Mucosa of stomach (tissue), 1 donor: Measurements from ENCODE around the gene NFAT5.
"Not testable (repeated sequence)": the region's sequence is repeated elsewhere in the genome, so short reads cannot be mapped to it uniquely, and the experiment has no call there.

Source experiments
- H3K27me3 ChIP-seq: one replicate; pipeline ENCODE4 v1.7.0; 2013; ENCODE audit warnings: mild to moderate bottlenecking, low read length; ENCODE audit not compliant: control insufficient read depth, insufficient read depth
- H3K36me3 ChIP-seq: one replicate; pipeline ENCODE4 v1.7.0; 2013; ENCODE audit warnings: low read length; ENCODE audit not compliant: control insufficient read depth, insufficient read depth
- H3K4me1 ChIP-seq: one replicate; pipeline ENCODE4 v1.7.0; 2013; ENCODE audit warnings: mild to moderate bottlenecking, low read length; ENCODE audit not compliant: control insufficient read depth, insufficient read depth
- H3K4me3 ChIP-seq: one replicate; pipeline ENCODE4 v1.7.0; 2013; ENCODE audit warnings: low read length
- H3K9ac ChIP-seq: one replicate; pipeline ENCODE4 v1.7.0; 2013; ENCODE audit warnings: mild to moderate bottlenecking, low read length, moderate library complexity
- H3K9me3 ChIP-seq: one replicate; pipeline ENCODE4 v1.7.0; 2013; ENCODE audit warnings: mild to moderate bottlenecking, low read length, moderate library complexity; ENCODE audit not compliant: control insufficient read depth
- donor health status: Pancreatic carcinoma.

The NFAT5 gene

DNA sequence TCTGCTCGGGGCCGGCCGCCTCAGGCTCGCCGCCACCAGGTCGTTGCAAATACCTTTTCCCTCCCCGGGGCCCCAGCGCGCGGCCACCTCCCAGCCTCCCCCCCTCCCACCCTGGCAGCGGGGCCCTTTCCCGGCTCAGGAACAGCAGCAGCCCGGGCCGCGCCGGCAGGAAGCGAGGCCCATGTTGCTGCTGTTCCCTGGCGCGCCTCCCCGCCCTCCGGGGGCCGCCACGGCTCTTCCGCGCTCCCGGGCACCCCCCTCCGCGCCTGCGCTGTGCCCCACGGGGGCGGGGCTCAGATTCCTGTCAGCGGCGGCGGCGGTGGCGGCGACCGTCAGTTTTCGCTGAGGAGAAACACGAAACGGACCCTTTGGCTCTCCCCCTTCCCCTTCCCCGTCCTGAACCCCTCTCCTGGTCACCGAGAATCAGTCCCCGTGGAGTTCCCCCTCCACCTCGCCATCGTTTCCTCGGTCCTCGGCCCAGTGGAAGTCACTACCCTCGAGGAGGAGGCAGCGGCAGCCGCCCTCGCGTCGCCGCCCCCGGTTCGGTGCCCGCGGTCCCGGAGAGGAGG is at the start of gene NFAT5:
TSS of gene NFAT5 (plus strand) at position 296 of the 569 bp plus-strand sequence. CDS start 336 bp downstream, outside the sequence.
- peak within 1 kb of the TSS; percentile 64 for H3K4me3 ChIP-seq
- peak within 1 kb of the TSS; percentile 96 for H3K9ac ChIP-seq
- peaks cover 8% of the 10 kb centered on the region for H3K4me1 ChIP-seq

DNA sequence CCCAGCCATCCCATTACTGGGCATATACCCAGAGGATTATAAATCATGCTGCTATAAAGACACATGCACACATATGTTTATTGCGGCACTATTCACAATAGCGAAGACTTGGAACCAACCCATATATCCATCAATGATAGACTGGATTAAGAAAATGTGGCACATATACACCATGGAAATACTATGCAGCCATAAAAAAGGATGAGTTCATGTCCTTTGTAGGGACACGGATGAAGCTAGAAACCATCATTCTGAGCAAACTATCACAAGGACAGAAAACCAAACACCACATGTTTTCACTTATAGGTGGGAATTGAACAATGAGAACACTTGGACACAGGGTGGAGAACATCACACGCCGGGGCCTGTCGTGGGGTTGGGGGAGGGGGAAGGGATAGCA is 47.9 kb upstream of the NFAT5 start:
- H3K36me3 ChIP-seq, H3K9me3 ChIP-seq, H3K27me3 ChIP-seq, H3K9ac ChIP-seq, H3K4me3 ChIP-seq, H3K4me1 ChIP-seq: not testable (repeated sequence)

More for the DNA sequence above, at the start of gene NFAT5:
- H3K9me3 ChIP-seq, result no peaks in the 10 kb centered on the region
- no peaks in the 10 kb centered on the region for H3K36me3 ChIP-seq
- H3K27me3 ChIP-seq, result no peaks in the 10 kb centered on the region

GRCh38 chr16:69520413-69520799 is 45.4 kb upstream of the NFAT5 start:
- no peaks in the 10 kb centered on the region for H3K27me3 ChIP-seq
- no peaks in the 10 kb centered on the region for H3K9me3 ChIP-seq
- H3K4me1 ChIP-seq, result no peaks in the 10 kb centered on the region
- H3K9ac ChIP-seq, result no peak overlapping the region
- H3K36me3 ChIP-seq, result no peaks in the 10 kb centered on the region
- H3K4me3 ChIP-seq, result no peak overlapping the region

DNA sequence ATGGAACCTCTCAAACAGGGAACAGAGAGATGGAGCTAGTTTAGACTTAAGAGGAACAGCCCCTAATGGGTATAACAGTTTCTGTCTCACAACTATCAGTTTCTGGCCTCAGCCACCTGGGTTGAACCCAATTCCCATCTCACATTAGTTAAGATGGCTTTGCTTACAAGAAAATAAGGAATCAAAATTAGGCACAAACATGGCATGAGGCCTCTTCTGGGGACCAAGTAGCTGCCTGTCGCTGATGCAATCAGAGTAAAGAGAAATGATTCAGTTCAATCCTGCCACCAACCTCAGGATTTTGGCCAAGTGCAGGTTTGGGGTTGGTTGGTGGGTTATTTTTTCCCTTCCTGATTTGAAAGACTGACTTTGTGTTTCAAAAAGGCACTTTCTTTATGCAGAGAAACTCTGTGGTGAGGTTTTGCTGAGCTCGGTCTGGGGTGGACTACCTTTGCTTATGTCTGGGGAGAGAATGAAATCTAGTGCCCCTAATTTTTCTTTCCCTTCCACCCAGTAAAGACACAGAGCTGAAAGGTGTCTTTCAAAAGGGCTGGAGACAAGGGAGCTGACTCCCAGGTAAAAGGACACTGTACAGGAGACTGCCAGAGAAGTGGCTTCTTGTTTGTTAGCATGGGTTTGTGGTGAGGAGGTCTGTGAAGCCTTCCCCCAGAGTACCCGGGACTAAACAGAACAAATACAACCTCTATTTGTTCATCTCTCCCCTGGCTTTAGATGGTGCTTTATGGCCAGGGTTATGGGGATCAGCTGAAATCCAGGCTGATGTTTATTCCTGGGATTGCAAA is 44.8 kb upstream of the NFAT5 start:
- Histone ChIP-seq H3K9me3 (no peaks in the 10 kb centered on the region), H3K27me3 (no peaks in the 10 kb centered on the region), H3K4me3 (no peak overlapping the region)

GRCh38 chr16:69522041-69522578 is 43.7 kb upstream of the NFAT5 start:
- no peaks in the 10 kb centered on the region for H3K27me3 ChIP-seq
- H3K9me3 ChIP-seq, result no peaks in the 10 kb centered on the region
- no peaks in the 10 kb centered on the region for H3K36me3 ChIP-seq
- H3K4me1 ChIP-seq, result no peaks in the 10 kb centered on the region
- no peak overlapping the region for H3K9ac ChIP-seq
- no peak overlapping the region for H3K4me3 ChIP-seq

More for the DNA sequence above, 44.8 kb upstream of the NFAT5 start:
- Histone ChIP-seq H3K4me1 (no peaks in the 10 kb centered on the region), H3K9ac (no peak overlapping the region), H3K36me3 (no peaks in the 10 kb centered on the region)

DNA sequence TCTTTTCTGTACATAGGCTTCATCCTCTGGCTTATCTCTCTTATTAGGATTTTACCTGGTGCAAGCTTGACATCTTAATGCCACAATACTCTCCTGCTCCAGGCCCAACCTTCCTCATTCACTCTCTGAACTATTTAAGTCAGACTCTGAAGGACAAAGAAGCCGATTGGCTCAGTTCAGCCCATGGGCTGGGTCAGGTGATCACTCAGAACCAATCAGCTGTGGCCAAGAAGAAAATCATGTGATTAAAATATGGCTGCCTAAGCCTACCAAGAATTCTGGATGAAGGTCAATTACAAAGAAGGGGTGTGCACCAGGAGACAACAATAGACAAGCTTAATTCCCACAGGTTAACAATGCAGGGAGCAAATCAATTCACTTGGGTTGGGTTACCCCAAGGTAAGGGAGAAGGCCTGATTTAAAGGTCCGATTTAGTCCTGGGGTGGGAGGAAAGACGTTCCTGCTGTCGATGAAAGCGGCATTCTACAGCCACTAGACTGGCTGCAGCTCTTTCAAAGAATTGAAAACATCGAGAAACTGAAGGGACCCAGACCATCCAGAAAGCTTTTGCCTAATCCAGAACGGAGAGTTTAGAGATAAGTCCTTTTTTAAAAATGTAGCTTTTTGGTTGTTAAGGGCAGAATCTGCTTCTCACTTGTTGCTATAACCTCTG is 42.9 kb upstream of the NFAT5 start:
- no peak overlapping the region for H3K4me3 ChIP-seq
- H3K27me3 ChIP-seq, result no peaks in the 10 kb centered on the region

GRCh38 chr16:69523566-69524305 is 42.0 kb upstream of the NFAT5 start:
- Histone ChIP-seq H3K9me3 (no peaks in the 10 kb centered on the region), H3K36me3 (no peaks in the 10 kb centered on the region), H3K4me1 (no peaks in the 10 kb centered on the region), H3K4me3 (no peak overlapping the region), H3K27me3 (no peaks in the 10 kb centered on the region), H3K9ac (no peak overlapping the region)

More for the DNA sequence above, 42.9 kb upstream of the NFAT5 start:
- no peaks in the 10 kb centered on the region for H3K36me3 ChIP-seq
- H3K9me3 ChIP-seq, result no peaks in the 10 kb centered on the region
- H3K9ac ChIP-seq, result no peak overlapping the region
- H3K4me1 ChIP-seq, result no peaks in the 10 kb centered on the region

DNA sequence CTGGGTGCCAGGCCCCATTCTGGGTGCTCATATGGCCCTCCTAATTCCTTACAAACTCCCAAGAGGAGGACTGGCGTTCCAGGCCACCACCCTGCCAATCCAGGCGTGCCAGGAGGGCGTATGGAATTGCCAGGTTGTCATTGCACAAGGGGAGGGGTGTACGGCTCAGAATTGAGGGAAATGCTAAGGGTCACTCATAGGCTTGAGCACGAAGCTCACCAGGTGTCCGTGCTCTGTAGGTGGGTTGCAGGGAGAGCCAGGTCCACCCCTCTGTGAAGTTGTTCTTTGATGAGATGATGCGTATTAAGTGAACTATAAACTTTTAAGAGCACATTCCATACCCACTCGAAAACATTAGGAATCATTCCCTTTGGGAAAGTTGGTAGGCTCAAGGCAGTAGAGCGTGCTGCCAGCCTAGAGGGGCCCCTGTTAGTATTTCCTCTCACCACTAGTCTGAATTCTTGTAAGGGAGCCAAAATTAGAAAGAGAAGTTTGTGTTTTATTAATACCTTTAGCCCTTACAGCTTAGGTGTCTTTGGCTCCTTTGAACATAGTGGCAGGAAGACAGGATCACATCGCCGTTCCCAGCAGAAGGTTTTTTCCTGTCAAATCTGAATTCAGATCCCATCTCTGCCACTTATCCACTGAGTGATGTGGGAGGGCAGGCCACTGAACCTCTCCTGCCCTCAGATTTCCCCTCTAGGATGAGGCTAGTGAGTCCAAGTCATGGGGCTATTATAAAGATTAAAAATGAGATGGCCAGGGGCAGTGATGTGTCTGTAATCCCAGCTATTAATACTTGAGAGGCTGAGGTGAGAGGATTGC is 38.7 kb upstream of the NFAT5 start:
- Histone ChIP-seq H3K4me3 (no peak overlapping the region), H3K36me3 (no peaks in the 10 kb centered on the region), H3K9ac (no peak overlapping the region), H3K9me3 (no peaks in the 10 kb centered on the region), H3K27me3 (no peaks in the 10 kb centered on the region), H3K4me1 (no peaks in the 10 kb centered on the region)

GRCh38 chr16:69531988-69532387 is 33.8 kb upstream of the NFAT5 start:
- Histone ChIP-seq H3K36me3 (no peaks in the 10 kb centered on the region), H3K4me3 (no peak overlapping the region), H3K9ac (no peak overlapping the region), H3K4me1 (no peaks in the 10 kb centered on the region), H3K27me3 (no peaks in the 10 kb centered on the region), H3K9me3 (no peaks in the 10 kb centered on the region)

DNA sequence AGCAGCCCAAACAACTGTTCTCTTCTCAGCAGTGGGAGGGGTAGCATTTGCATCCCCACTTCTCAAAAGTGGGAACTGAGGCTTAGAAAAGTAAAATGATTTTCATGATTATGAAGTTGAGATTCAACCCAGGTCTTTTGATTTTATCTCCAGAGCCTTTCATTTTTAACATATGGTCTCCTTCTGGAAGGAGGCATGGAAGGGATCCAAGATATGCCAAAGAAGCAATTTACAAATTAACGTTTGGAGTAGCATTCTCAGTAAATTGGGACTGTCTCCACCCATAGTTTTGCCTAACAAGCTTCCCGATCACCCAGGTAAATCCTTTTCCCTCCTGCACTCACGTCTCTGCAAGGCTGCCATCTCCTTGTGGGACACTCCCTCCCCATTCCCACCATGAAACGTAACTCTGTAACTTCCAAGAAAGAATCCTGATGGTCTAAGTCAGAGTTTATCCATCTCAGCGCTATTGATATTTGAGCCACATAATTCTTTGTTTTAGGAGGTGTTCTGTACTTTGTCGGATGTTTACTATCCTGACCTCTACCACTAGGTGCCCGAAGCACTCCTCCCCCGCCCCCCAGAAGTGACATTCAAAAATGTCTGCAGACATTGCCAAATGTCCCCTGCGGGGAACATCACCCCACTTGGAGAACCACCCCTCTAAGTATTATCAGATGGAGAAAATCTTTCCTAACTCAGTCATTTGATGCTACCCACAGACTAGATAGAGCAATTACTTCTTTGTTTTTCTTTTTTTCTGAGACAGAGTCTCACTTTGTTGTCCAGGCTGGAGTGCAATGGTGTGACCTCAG is 32.9 kb upstream of the NFAT5 start:
- Histone ChIP-seq H3K36me3 (no peaks in the 10 kb centered on the region), H3K9me3 (no peaks in the 10 kb centered on the region), H3K4me3 (no peak overlapping the region), H3K4me1 (no peaks in the 10 kb centered on the region), H3K9ac (no peak overlapping the region), H3K27me3 (no peaks in the 10 kb centered on the region)
